GM18505 (cell line): ENCODE measurements around the gene MAN1C1.
"Not testable (repeated sequence)": the region's sequence is repeated elsewhere in the genome, so short reads cannot be mapped to it uniquely, and the experiment has no call there.

Experiments used
- ATAC-seq: cut with Tn5 transposase; IDR thresholded peaks from one replicate; pipeline ENCODE4 v1.9.1; 2021; ENCODE audit not compliant: unreplicated experiment
- POLR2A ChIP-seq: IDR thresholded peaks from 4 replicates; pipeline ENCODE4 v1.6.1; 2011; ENCODE audit warnings: borderline replicate concordance; ENCODE audit not compliant: insufficient read depth, insufficient read length; ENCODE audit errors: extremely low read depth

The MAN1C1 gene

GRCh38 chr1:25724966-25725365, 108.4 kb downstream of the MAN1C1 start:
- ATAC-seq = no peak
- no peak for TF ChIP-seq POLR2A

GRCh38 chr1:25725482-25725881, 108.9 kb downstream of the MAN1C1 start:
- ATAC-seq = no peak

GRCh38 chr1:25727088-25727487, 110.5 kb downstream of the MAN1C1 start:
- ATAC-seq = no peak
- TF ChIP-seq POLR2A = no peak

More at GRCh38 chr1:25725482-25725881, 108.9 kb downstream of the MAN1C1 start:
- no peak for TF ChIP-seq POLR2A

GRCh38 chr1:25727635-25728286, 111.2 kb downstream of the MAN1C1 start:
- no peak for ATAC-seq
- no peak for TF ChIP-seq POLR2A

GRCh38 chr1:25728301-25728935, 111.8 kb downstream of the MAN1C1 start:
- no peak for ATAC-seq

GRCh38 chr1:25729045-25729444, 112.5 kb downstream of the MAN1C1 start:
- no peak for ATAC-seq
- TF ChIP-seq POLR2A = no peak

More at GRCh38 chr1:25728301-25728935, 111.8 kb downstream of the MAN1C1 start:
- no peak for TF ChIP-seq POLR2A

- no peak for ATAC-seq
- no peak for TF ChIP-seq POLR2A
Measured at GRCh38 chr1:25729790-25730644, 113.4 kb downstream of the MAN1C1 start.

- no peak for ATAC-seq
- TF ChIP-seq POLR2A = no peak
Measured at GRCh38 chr1:25731148-25731547, 114.6 kb downstream of the MAN1C1 start.

- no peak for TF ChIP-seq POLR2A
- ATAC-seq = no peak
Measured at GRCh38 chr1:25731626-25732370, 115.2 kb downstream of the MAN1C1 start.

- no peak for TF ChIP-seq POLR2A
- no peak for ATAC-seq
Measured at GRCh38 chr1:25732821-25733220, 116.2 kb downstream of the MAN1C1 start.

GRCh38 chr1:25733271-25733670, 116.7 kb downstream of the MAN1C1 start:
- no peak for TF ChIP-seq POLR2A
- no peak for ATAC-seq

GRCh38 chr1:25734991-25735390, 118.4 kb downstream of the MAN1C1 start:
- ATAC-seq = not testable (repeated sequence)

GRCh38 chr1:25735956-25736529, 119.5 kb downstream of the MAN1C1 start:
- TF ChIP-seq POLR2A = no peak
- ATAC-seq = no peak
